Stimulated activated CD8-positive, alpha-beta memory T cell treated with anti-CD3 and anti-CD28 coated beads, Interleukin-7, amount 100 ng/mL, for 24 hours (primary cell): Measurements from ENCODE around the gene LMOD2.
A peak's percentile ranks its signal among the peaks of the same experiment; 100 is the strongest.
"Not testable (repeated sequence)": the region's sequence is repeated elsewhere in the genome, so short reads cannot be mapped to it uniquely, and the experiment has no call there.

ENCODE experiments used
- DNase-seq: peaks from one replicate; pipeline ENCODE4 v3.0.0-alpha.2; 2020; ENCODE audit warnings: low read depth

The LMOD2 gene

DNA sequence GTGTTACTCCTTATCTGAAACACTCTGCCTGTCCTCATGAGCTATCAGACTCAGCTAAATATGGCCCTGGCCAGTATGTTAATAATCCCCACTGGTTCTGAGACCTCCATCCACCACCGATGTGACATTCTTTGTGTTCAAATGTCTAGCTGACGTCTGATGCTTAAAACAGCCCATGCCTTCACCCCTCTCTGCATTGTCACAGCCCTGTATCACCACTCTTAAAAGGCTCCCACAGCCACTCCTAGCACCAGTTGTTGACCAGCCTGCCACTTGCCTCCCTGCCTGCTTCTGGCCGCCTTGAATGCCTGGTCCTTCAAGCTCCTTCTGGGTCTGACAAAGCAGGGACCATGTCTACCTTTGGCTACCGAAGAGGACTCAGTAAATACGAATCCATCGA is at the start of gene LMOD2:
LMOD2 (plus strand) TSS at position 253 of the 400 bp plus-strand sequence; CDS start at position 351, 98 bp downstream.
- DNase-seq = no peak

DNA sequence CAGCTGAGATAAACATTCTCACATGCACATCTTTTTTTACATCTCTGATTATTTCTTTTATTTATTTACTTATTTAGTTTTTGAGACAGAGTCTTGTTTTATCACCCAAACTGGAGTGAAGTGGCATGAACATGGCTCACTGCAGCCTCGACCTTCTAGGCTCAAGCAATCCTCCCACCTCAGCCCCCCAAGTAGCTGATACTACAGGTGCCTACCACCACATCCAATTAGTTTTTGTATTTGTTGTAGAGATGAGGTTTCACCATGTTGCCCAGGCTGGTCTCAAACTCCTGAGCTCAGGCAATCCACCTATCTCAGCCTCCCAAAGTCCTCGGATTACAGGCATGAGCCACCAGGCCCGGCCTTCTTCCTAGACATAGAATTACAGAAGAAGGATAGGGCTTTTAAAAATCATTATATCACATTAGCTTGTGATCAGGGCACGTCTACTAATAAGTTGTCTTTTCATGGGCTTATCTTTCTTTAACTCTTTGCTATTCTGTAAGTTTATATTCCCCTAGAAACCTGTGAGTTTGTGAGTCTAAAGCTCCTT is 48.2 kb upstream of the LMOD2 start:
- no peak for DNase-seq

DNA sequence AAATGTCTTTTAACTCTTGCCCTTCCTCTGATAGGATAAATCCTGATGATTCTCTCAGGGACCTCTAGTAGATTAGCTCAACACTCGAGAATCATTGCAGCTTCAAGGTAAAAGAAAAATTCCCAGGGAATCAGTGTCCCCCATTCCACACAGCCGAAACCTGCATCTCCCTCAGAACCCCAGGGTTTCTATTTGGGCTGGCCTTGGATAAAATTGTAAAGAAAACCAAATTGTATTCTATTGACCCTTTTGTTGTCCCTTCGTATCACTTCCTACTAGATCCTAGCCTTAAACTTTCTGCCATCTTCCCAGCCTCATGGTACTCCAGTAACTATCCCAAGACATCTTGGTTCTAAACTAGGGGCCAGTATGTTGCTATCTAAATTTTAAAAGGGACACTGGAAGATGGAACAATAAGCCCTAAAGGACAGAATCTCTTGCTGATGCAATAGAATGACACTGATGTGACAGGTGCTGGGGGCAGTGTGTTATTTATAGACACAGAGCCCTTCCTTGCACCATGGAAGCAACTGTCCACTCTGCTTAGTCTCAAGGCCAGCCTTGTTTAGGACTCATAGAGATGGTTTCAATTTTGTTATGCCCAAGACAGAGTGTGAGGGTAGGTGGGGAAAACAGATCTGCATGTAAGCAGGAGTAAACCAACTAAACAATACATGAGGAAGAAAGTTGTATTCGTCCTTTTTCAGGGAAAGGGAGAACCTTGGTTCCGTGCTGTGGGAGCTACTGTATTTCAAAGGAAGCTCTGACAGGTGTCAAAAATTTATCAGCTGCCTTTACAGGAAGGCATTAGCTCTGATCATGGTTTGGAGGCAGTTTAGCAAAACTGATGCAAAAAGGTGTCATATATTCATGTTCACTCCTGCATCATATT is 46.4 kb upstream of the LMOD2 start:
- DNase-seq = no peak

GRCh38 chr7:123609883-123610239 is 45.8 kb upstream of the LMOD2 start:
- no peak for DNase-seq

GRCh38 chr7:123612024-123612423 is 43.6 kb upstream of the LMOD2 start:
- no peak for DNase-seq

GRCh38 chr7:123615344-123615743 is 40.3 kb upstream of the LMOD2 start:
- DNase-seq = no peak

- DNase-seq = no peak
Measured at GRCh38 chr7:123616223-123616622, 39.4 kb upstream of the LMOD2 start.

DNA sequence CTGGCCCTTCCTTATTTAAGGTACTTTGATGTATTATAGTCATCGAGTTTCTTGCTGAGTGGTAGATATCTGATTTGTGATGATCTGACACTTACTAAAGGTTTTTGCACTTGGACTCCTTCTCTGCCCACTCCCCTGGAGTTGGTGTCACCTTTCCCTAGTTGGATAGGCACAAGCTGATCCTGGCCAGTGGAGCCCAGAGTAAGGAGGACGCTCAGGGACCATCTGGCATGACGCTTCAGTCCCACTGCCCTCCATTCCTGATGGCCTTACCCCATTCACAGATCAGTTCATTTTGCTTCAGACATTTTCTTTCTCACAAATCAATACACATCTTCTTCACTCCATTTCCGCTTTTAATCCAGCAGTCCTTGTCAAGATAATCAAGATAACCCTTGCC is 34.0 kb upstream of the LMOD2 start:
- no peak for DNase-seq

DNA sequence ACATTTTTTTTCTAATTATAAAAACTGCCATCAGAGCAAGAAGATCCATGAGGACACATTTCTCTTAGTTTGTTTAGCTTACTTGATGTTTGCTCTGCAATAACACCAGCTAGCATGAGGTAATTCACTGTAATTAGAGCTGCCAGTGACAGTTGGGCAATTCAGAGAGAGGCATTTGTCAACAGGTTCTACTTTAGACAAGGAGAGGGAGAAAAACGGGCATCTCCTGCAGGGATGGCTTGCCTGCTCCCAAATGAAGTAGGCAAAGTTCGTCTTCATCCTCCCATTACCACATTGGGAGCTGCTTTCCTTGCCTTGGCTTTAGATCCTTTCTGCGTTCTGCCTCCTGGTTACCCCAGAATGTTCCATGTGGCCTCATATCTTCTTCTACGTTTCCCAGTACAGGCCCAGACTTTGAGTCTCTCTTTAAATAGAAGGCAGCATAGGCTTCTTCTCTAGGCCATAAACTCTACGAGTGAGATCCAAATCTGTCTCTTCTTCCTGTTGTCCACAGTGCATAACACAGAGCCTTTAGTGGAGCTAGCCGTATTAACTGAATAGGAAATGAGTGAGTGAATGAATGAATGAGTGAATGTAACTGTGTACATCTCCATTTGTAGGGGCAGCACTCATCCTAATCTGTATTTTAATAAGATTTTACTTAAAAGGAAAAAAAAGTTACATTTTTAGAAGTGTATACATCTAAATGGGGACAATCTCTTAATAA is 32.8 kb upstream of the LMOD2 start:
- no peak for DNase-seq

DNA sequence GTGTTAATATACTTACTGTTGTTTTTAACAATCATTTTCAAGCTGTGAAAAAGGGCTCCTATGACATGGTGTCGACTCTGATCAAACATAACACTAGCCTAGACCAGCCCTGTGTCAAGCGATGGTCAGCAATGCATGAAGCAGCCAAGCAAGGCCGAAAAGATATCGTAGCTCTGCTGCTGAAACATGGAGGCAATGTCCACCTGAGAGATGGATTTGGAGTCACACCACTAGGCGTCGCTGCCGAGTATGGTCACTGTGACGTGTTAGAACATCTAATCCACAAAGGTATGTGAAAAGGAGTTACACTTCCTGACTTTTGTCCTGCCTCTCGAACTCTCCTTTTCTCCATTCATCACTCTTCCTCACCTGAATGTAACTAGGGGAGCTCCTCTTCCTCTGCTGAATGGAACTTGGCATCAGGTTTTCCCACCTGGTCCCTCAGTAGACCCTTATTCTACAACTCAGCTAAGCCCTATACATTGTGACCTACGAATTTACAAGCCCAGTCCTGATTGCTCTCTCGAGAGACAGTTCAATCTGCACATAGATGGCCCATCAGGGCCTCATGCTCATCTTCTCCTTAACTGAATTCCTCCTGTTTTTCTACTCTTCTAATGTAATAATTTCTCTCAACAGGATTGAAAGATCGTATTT is 31.0 kb upstream of the LMOD2 start:
- peak; percentile 41 for DNase-seq

GRCh38 chr7:123625254-123625653 is 30.4 kb upstream of the LMOD2 start:
- no peak for DNase-seq

- no peak for DNase-seq
Measured at GRCh38 chr7:123627851-123628250, 27.8 kb upstream of the LMOD2 start.

GRCh38 chr7:123628829-123629228 is 26.8 kb upstream of the LMOD2 start:
- DNase-seq = no peak

DNA sequence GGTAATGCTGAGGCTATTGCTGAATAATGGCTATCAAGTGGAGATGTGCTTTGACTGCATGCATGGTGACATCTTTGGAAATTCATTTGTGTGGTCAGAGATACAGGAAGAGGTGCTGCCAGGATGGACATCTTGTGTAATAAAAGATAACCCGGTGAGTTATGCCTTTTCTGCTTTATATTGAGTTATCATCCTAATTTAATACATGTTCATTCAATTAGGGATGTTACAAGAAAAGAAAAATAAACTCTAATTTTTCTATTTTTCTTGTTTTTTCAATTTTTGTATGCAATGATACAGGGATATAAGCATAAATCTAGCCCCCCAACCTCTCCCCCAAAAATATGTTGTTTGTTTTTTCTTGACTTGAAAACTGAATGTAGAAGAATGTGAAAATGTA is 26.4 kb upstream of the LMOD2 start:
- DNase-seq = no peak

GRCh38 chr7:123632808-123633207 is 22.9 kb upstream of the LMOD2 start:
- no peak for DNase-seq

GRCh38 chr7:123633553-123633952 is 22.1 kb upstream of the LMOD2 start:
- no peak for DNase-seq

DNA sequence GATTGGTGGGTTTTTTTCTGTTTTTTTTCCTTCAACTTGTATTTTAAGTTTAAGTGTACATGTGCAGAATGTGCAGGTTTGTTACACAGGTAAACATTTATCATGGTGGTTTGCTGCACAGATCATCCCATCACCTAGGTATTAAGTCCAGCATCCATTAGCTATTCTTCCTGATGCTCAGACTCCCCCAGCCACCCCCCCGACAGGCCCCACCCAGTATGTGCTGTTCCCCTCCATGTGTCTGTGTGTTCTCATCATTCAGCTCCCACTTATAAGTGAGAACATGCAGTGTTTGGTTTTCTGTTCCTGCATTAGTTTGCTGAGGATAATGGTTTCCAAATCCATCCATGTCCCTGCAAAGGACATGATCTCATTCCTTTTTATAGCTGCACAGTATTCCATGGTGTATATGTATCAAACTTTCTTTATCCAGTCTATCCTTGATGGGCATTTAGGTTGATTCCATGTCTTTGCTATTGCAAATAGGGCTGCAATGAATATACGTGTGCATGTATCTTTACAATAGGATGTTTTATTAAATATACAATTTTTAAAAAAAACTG is 21.6 kb upstream of the LMOD2 start:
- not testable (repeated sequence) for DNase-seq

- DNase-seq = no peak
Measured at GRCh38 chr7:123635551-123636359, 19.9 kb upstream of the LMOD2 start.

DNA sequence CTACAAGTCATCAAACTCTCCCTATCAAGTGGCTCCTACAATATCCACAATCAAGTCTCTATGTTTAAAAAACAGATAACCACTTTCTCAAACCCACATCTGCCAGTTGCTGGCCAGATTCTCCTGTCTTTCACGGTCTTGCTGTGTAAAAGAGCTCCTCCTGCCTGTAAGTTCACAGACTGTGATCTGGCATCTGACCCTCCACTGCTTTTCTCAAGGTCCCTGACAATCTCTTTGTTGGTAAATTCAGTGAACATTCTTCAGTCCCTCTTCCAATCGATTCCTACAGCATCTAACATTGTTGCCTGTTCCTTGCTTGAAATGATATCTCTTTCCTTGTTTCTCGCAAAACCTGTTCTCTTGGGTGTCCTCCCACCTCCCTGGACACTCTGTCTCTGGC is 18.5 kb upstream of the LMOD2 start:
- DNase-seq = no peak

GRCh38 chr7:123637878-123638277 is 17.8 kb upstream of the LMOD2 start:
- no peak for DNase-seq

GRCh38 chr7:123639631-123640030 is 16.0 kb upstream of the LMOD2 start:
- no peak for DNase-seq
